WTC11 (cell line): ENCODE data around the gene HIP1. TPM values are rescaled to one million over a fixed set of nuclear protein-coding genes. Genes with fewer than 3 reads are reported as not detected.

Experiments used
- ATAC-seq: fragments of 200-7000 bp; cut with Tn5 transposase; 2 replicates; pipeline ENCODE4 v1.10.0; 2021; ENCODE audit warnings: mild to moderate bottlenecking, moderate library complexity
- CTCF ChIA-PET: fragments of 300-600 bp; sonication (Branson Sonifier 250); formaldehyde crosslinking; loops from one replicate; lab custom pipeline; 2021; ENCODE audit warnings: antibody characterized with exemption; lab: Charles Lee
- POLR2A ChIA-PET: fragments of 350-600 bp; sonication (Branson Sonifier 250); formaldehyde crosslinking; loops from one replicate; lab custom pipeline; 2021; ENCODE audit warnings: antibody characterized with exemption; lab: Charles Lee
- DNase-seq: peaks from one replicate; pipeline ENCODE4 v3.0.0; 2021; ENCODE audit warnings: low spot score
- H3K27ac Mint-ChIP-seq: 2 replicates; pipeline ENCODE4 v1.8.0; 2021; ENCODE audit warnings: mixed read lengths
- H3K27me3 Mint-ChIP-seq: 2 replicates; pipeline ENCODE4 v1.8.0; 2021; ENCODE audit warnings: low read depth, mild to moderate bottlenecking, moderate library complexity, mixed read lengths
- H3K36me3 Mint-ChIP-seq: 2 replicates; pipeline ENCODE4 v1.8.0; 2021; ENCODE audit warnings: mixed read lengths
- H3K4me1 Mint-ChIP-seq: 2 replicates; pipeline ENCODE4 v1.8.0; 2022; ENCODE audit warnings: mixed read lengths
- H3K4me3 Mint-ChIP-seq: 2 replicates; pipeline ENCODE4 v1.8.0; 2021; ENCODE audit warnings: mild to moderate bottlenecking, moderate library complexity, mixed read lengths
- H3K9me3 Mint-ChIP-seq: 2 replicates; pipeline ENCODE4 v1.8.0; 2021; ENCODE audit warnings: mixed read lengths
- ARID4B ChIP-seq: sonication (generic); formaldehyde crosslinking; IDR thresholded peaks from 2 replicates; pipeline ENCODE4 v1.8.0; 2023; ENCODE audit warnings: missing genetic modification reagents, mild to moderate bottlenecking, borderline replicate concordance
- CDX4 ChIP-seq: fragments of 250-450 bp; sonication (Bioruptor Pico); IDR thresholded peaks from 2 replicates; pipeline ENCODE4 v1.9.0; 2021; ENCODE audit warnings: moderate library complexity, mild to moderate bottlenecking, inconsistent platforms, borderline replicate concordance
- CREB1 ChIP-seq: sonication (generic); formaldehyde crosslinking; IDR thresholded peaks from 2 replicates; pipeline ENCODE4 v1.8.0; 2023; ENCODE audit warnings: mild to moderate bottlenecking, missing genetic modification reagents
- CTCF ChIP-seq: fragments of 200-600 bp; IDR thresholded peaks from 2 replicates; pipeline ENCODE4 v1.8.0; 2022; ENCODE audit warnings: antibody characterized with exemption
- FOXJ3 ChIP-seq: sonication (generic); formaldehyde crosslinking; IDR thresholded peaks from 2 replicates; pipeline ENCODE4 v1.9.0; 2021; ENCODE audit warnings: missing genetic modification reagents, mild to moderate bottlenecking, borderline replicate concordance
- IRF1 ChIP-seq: sonication (generic); formaldehyde crosslinking; IDR thresholded peaks from 2 replicates; pipeline ENCODE4 v1.8.0; 2023; ENCODE audit warnings: missing genetic modification reagents
- MXD4 ChIP-seq: fragments of 250-450 bp; sonication (Bioruptor Pico); IDR thresholded peaks from 2 replicates; pipeline ENCODE4 v1.8.0; 2021; ENCODE audit warnings: mild to moderate bottlenecking, moderate library complexity, borderline replicate concordance
- NFATC4 ChIP-seq: fragments of 250-450 bp; sonication (Bioruptor Pico); IDR thresholded peaks from 2 replicates; pipeline ENCODE4 v1.9.0; 2021; ENCODE audit warnings: mild to moderate bottlenecking
- NFYB ChIP-seq: sonication (generic); formaldehyde crosslinking; conservative IDR thresholded peaks from 2 replicates; pipeline ENCODE4 v1.8.0; 2022; ENCODE audit warnings: low read depth, missing genetic modification reagents
- NR2C2 ChIP-seq: sonication (generic); formaldehyde crosslinking; IDR thresholded peaks from 2 replicates; pipeline ENCODE4 v1.8.0; 2022; ENCODE audit warnings: mild to moderate bottlenecking, missing genetic modification reagents
- RELA ChIP-seq: sonication (generic); formaldehyde crosslinking; IDR thresholded peaks from 2 replicates; pipeline ENCODE4 v1.8.1; 2022; ENCODE audit warnings: missing genetic modification reagents, mild to moderate bottlenecking, borderline replicate concordance
- ZBTB21 ChIP-seq: sonication (generic); formaldehyde crosslinking; IDR thresholded peaks from 2 replicates; pipeline ENCODE4 v1.8.1; 2023; ENCODE audit warnings: mild to moderate bottlenecking, missing genetic modification reagents, borderline replicate concordance
- ZMAT4 ChIP-seq: fragments of 250-450 bp; sonication (Bioruptor Pico); IDR thresholded peaks from 2 replicates; pipeline ENCODE4 v1.9.0; 2021; ENCODE audit warnings: mild to moderate bottlenecking
- ZNF121 ChIP-seq: sonication (generic); formaldehyde crosslinking; IDR thresholded peaks from 2 replicates; pipeline ENCODE4 v1.8.0; 2023; ENCODE audit warnings: missing genetic modification reagents
- ZNF138 ChIP-seq: sonication (generic); formaldehyde crosslinking; conservative IDR thresholded peaks from 2 replicates; pipeline ENCODE4 v1.8.1; 2022; ENCODE audit warnings: mild to moderate bottlenecking, moderate library complexity, missing genetic modification reagents
- ZNF232 ChIP-seq: sonication (generic); formaldehyde crosslinking; IDR thresholded peaks from 2 replicates; pipeline ENCODE4 v1.8.0; 2022; ENCODE audit warnings: mild to moderate bottlenecking, missing genetic modification reagents
- ZNF263 ChIP-seq: sonication (generic); formaldehyde crosslinking; IDR thresholded peaks from 2 replicates; pipeline ENCODE4 v1.8.1; 2022; ENCODE audit warnings: low read depth, mild to moderate bottlenecking, moderate library complexity, missing genetic modification reagents
- ZNF317 ChIP-seq: sonication (generic); formaldehyde crosslinking; IDR thresholded peaks from 2 replicates; pipeline ENCODE4 v1.8.1; 2023; ENCODE audit warnings: low read depth, mild to moderate bottlenecking, moderate library complexity, missing genetic modification reagents, borderline replicate concordance
- ZNF416 ChIP-seq: fragments of 250-450 bp; sonication (Bioruptor Pico); IDR thresholded peaks from 2 replicates; pipeline ENCODE4 v1.9.0; 2021; ENCODE audit warnings: mild to moderate bottlenecking, inconsistent platforms
- ZNF512 ChIP-seq: sonication (generic); formaldehyde crosslinking; IDR thresholded peaks from 2 replicates; pipeline ENCODE4 v1.8.1; 2022; ENCODE audit warnings: missing genetic modification reagents, borderline replicate concordance
- ZNF671 ChIP-seq: fragments of 250-450 bp; sonication (Bioruptor Pico); IDR thresholded peaks from 2 replicates; pipeline ENCODE4 v1.8.0; 2021; ENCODE audit warnings: mild to moderate bottlenecking
- total RNA-seq: library from RNA; stranded (reverse); gene quantifications from 3 replicates; pipeline ENCODE4 v1.2.3, GENCODE V29; 2021

The HIP1 gene
- total RNA-seq, 1 experiment from 2014 or later, result 75.8 TPM

- ATAC-seq, result no peak
- no peaks in the 10 kb centered on the region for H3K27me3 Mint-ChIP-seq
- TF ChIP-seq CTCF (no peak), RELA (CRISPR knock-in tag) (no peak), CREB1 (no peak), ZNF138 (no peak), IRF1 (CRISPR knock-in tag) (no peak), ZNF512 (CRISPR knock-in tag) (no peak), ZNF317 (CRISPR knock-in tag) (no peak), MXD4 (no peak)
- TF ChIP-seq, all 79 proteins: peak for 0
- Mint-ChIP-seq H3K9me3 (peaks cover 17% of the 10 kb centered on the region), H3K4me3 (no peak overlapping the region), H3K36me3 (peaks cover 50% of the 10 kb centered on the region), H3K27ac (peak overlapping the region; percentile 86), H3K4me1 (peaks cover 28% of the 10 kb centered on the region)
- CTCF ChIA-PET, result interaction anchor here (0.6 kb wide), 1 partner anchor 35 kb away, joined by 3 read pairs; no protein-coding TSS in a partner anchor
- POLR2A ChIA-PET, result no interaction called here
- no peak for DNase-seq
These were observed 107.0 kb downstream of the HIP1 start for GRCh38 chr7:75631711-75632110.

- ChIA-PET POLR2A (no interaction called here), CTCF (no interaction called here)
- no peak overlapping the region for H3K4me3 Mint-ChIP-seq
- DNase-seq (no peak), ATAC-seq (no peak)
- peaks cover 25% of the 10 kb centered on the region for H3K9me3 Mint-ChIP-seq
- TF ChIP-seq NFATC4 (CRISPR knock-in tag) (no peak), NFYB (CRISPR knock-in tag) (no peak), ZMAT4 (no peak), ZNF416 (CRISPR knock-in tag) (no peak), FOXJ3 (CRISPR knock-in tag) (no peak)
- H3K27me3 Mint-ChIP-seq, result no peaks in the 10 kb centered on the region
- H3K27ac Mint-ChIP-seq, result peak overlapping the region; percentile 79
- peaks cover 60% of the 10 kb centered on the region for H3K36me3 Mint-ChIP-seq
- peaks cover 22% of the 10 kb centered on the region for H3K4me1 Mint-ChIP-seq
These were observed 108.2 kb downstream of the HIP1 start for GRCh38 chr7:75630549-75630948.

- CTCF ChIA-PET, result interaction anchor here (0.7 kb wide), 1 partner anchor 301 kb away, joined by 3 read pairs; no protein-coding TSS in a partner anchor
- H3K4me1 Mint-ChIP-seq, result peaks cover 25% of the 10 kb centered on the region
- H3K9me3 Mint-ChIP-seq, result peaks cover 25% of the 10 kb centered on the region
- H3K36me3 Mint-ChIP-seq, result peaks cover 56% of the 10 kb centered on the region
- no peaks in the 10 kb centered on the region for H3K27me3 Mint-ChIP-seq
- H3K4me3 Mint-ChIP-seq, result no peak overlapping the region
- DNase-seq (no peak), ATAC-seq (no peak)
- 0 out of 2 replicates have a peak overlapping the region, but pooled peaks have one; percentile 6 for H3K27ac Mint-ChIP-seq
- POLR2A ChIA-PET, result interaction anchor here (1.0 kb wide), 1 partner anchor 29 kb away, joined by 3 read pairs; no protein-coding TSS in a partner anchor
- no peak for TF ChIP-seq NR2C2 (CRISPR knock-in tag)
- TF ChIP-seq CDX4 (CRISPR knock-in tag), result no peak
- TF ChIP-seq ZNF512 (CRISPR knock-in tag), result no peak
- TF ChIP-seq ZNF263 (CRISPR knock-in tag), result no peak
- no peak for TF ChIP-seq ARID4B
- TF ChIP-seq ZNF232 (CRISPR knock-in tag), result no peak
- TF ChIP-seq ZMAT4, result no peak
- TF ChIP-seq ZNF671 (CRISPR knock-in tag), result no peak
- TF ChIP-seq ZNF121 (CRISPR knock-in tag), result no peak
- no peak for TF ChIP-seq ZBTB21 (CRISPR knock-in tag)
These were observed 109.7 kb downstream of the HIP1 start for GRCh38 chr7:75629044-75629443.
